Effector CD4-positive, alpha-beta T cell (primary cell): ENCODE results near the gene B4GALT5.
"Not testable (repeated sequence)": the region's sequence is repeated elsewhere in the genome, so short reads cannot be mapped to it uniquely, and the experiment has no call there.

Experiments used
- DNase-seq: peaks from one replicate; pipeline ENCODE4 v3.0.0-alpha.2; 2020

The B4GALT5 gene

DNA sequence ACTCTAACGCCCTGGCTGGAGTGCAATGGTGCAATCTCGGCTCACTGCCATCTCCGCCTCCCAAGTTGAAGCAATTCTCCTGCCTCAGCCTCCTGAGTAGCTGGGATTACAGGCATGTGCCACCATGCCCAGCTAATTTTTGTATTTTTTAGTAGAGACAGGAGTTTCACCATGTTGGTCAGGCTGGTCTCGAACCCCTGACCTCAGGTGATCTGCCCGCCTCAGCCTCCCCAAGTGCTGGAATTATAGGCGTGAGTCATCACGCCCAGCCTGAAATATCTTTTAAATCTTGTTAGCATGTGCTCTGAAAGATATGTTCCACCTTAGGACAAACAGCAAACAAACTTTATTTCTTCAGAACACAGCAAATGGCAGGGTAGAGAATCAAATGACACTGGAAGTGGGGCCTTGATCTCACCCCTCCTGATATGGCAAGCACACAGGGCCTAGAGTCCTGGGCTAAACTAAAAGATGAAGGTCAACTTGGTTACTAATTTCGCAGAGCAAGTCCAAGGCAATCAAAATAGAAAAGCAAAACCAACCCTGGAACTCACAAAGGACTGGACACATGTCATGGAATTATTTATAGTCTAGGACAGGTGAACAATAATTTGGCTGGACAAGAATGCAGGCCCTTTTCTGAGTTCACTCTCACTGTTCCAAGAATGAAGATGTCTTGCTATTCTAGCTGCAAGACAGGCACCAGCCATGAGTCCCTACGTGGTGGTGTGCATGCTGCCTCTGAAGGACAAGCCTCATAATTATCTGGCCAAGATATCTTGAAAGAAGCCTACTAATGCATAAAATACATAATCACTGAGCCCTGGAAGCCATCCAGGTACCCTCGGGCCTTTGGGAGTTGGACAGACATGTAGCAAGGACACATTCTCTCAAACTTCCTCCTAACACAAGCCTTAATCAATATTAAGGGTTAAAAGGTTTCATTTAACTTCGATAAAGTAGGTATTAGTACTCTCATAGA is 35.6 kb downstream of the B4GALT5 start:
- no peak for DNase-seq

DNA sequence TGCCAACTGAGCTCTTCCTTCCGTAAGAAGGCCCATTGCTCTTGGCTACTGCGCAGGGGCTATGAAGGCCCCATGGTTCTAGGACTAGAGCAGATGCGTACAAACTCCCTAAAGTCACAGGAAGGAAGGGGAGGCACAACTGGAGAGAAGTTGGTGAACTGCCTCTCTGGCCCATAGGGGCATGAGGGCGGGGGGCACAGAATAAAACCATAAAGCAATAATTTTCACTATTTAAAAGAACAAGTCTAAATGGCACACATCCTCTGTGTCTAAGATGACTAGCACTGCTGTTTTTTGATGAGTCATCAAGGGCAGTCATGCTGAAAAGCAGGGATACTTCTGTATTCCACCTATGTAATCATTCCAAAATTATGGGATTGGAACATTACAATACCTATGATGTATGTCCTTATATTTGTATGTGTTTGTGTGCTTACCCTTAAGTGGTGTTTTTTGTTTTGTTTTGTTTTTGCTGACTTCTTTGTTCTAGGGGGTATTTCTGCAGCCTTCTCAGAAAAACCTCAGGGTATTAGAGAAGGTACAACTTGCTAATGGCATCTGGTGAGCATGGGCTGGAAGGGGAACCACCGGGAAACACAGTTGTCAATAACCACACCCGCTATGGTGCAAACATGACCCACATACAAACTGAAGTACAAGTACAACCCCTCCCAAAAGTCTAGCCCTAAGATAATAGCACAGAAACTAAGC is 36.9 kb downstream of the B4GALT5 start:
- no peak for DNase-seq

DNA sequence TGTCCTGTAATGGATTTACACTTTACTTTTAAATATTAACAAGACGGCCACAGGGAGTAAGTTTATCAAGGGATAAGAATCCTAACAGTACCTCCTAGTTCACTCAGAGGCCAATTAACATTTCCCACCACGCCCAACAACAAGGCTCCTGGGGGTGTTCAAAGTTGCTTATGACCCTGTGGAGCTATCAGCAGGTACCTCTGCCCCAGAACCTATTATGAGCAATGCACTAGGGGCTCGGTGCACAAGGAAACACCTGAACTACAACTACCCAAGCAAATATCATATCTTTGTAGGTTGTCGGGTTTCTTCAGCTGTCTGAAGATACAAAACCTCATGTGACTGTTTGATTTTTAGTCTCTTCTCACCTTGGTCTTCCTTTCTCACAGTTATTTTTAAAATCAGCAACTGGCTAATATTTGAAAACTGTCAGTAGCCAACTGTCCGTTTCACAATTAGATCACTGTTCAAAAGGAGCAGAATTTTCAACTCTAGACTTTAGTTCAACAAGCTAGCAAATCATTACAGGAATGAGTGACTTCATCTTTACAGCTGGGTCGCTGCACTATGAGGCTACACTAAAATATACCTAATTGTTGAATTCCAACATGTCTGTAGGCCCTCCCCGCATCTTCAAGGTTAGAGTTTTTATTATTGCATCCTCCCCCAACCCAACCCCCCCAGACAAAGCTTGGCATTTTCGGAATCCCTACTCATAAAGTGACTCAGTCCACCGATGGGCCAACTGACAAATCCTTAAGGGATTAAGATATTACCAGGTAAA is 38.1 kb downstream of the B4GALT5 start:
- no peak for DNase-seq

DNA sequence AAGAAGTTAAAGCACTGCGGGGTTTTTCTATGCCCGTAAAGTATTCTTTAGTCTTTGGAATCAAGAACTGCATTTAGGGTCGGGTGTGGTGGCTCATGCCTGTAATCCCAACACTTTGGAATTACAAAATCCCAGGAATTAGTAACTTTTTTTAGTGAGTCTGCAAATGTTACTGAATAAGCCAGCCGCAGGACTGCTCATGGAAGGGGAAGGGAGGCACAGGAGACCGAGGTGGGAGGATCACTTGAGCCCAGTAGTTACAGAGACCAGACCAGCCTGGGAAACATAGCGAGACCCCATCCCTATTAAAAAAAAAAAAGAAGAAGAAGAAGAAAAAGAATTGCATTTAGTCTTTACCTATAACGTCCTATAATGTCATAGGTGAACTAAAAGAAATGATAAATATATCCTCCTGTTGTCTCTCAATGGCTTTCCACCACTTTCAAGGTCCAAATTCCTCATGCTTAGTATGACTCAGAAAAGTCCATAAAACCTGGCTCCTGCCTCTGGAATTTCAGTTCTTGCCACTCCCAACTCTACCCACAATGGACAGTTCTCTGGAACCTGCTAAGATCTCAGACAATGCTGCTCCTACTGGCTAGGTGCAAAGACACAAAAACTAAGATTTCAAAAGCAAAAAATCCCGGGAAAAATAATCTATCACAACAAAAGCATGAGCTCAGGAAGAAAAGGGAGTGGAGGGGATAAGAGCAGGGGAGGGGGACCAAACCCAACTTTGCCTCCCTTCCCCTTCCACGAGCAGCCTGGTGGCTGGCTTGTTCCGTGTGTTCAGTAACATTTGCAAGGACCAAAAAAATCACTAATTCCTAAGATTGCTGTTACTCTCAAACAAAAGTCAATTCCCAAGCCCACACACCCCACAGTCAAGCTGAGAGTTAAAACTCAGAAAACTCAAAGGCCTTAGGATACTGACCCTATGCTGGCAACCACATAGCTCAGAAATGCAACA is 39.0 kb downstream of the B4GALT5 start:
- DNase-seq: no peak

DNA sequence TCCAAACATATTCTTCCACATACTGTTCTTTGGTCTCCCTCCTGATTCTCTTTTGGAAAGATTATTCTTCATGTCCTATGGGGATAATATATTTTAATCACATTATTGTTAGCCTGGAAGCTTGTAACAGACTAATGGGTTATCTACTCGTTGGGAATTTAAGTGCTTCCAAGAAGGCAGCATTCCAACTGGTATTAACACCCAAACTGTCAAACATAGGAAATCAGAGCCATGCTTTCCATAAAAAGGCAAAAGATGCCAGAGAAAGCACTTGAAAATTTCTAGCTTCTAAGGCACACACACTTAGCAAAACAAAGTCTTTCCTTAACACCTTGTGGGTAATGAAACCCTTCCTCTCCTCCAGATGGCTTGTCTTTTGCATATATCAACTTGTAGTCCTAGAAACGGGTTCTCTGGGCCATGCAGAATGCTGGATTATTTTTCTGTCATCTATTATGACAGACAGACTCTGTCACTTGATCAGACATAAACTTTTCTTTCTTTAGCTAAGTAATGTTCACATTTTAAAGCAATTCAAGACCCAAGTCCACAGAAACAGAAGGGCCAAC is 41.5 kb downstream of the B4GALT5 start:
- no peak for DNase-seq

DNA sequence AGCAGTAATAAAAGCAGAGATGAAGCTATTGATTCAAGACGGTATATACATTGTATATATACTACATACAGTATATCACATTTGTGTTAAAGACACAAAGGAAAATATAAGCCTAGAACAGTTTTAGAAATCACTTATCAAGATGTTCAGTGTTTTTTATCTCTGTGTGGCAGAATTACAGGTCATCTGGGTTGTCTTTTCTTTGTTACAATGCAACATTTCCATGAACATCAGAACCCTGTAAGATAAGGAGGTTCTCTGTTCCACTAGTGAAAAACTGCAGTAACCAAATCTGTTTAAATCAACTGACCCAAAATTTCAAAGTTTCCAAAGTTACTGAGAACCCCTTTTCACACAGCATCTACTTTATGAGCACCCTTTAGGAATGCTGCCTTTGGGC is 42.2 kb downstream of the B4GALT5 start:
- DNase-seq: no peak

DNA sequence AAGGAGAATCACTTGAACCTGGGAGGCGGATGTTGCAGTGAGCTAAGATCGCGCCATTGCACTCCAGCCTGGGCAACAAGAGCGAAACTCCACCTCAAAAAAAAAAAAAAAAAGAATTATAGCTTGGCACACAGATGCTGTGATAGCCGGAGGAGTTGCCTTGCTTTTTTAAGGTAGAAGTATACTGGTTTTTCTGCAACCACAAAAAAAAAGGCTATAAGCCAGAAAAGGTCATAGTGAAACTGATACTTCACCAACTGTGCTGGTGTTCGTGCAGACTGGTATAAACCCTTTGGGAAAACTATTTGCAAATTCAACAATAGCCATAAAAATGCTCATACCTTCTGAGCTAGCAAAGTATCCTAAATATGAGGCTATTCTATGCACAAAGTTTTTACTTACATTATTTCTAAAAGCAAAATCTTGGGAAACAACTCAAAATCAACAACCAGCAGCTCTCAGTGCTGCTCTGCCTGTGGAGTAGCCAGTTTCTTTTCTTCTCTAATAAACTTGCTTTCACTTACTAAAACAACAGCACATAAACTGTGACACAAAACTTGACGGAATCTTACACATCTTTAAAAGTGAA is 44.0 kb downstream of the B4GALT5 start:
- DNase-seq: no peak

DNA sequence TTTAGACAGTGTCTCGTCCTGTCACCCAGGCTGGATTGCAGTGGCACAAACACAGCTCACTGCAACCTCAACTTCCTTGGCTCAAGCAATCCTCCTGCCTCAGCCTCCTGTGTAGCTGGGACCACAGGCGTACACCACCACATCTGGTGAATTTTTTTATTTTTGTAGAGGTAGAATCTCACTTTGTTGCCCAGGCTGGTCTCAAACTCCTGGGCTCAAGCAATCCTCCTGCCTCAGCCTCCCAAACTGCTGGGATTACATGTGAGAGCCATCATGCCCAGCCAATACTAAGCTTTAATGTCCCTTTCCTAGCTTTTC is 44.8 kb downstream of the B4GALT5 start:
- DNase-seq: not testable (repeated sequence)

DNA sequence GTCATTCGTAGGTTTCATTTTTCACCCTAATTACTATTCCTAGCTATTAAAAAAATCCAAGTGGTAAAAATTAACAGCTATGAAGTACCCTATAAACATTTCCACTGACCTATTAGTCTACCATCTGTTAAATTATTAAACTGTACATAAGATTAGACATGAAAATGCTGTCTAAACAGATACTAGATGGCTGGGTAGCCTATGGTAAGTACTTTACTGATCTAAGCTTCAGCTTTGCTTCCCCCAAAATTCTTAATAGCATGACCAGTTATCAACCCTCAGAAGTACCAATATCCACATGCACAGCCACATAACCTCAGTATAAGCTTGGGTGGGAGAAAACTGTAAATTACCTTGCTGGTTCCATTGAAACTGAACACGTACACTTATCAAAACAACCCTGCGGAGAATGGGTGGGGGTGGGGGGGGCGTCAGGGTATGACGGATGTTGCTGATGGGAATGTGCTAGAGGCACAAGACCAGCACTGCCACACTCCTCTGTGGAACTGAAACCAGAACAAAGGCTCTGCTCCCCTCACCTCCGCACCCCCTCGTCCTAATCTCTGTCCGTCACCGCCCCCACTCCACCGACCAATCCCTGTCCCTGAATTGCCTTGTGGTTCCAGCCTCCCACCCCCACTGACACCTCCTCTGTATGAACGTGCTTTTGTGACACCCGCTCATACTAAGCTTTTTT is 45.3 kb downstream of the B4GALT5 start:
- peak; percentile 54 for DNase-seq

DNA sequence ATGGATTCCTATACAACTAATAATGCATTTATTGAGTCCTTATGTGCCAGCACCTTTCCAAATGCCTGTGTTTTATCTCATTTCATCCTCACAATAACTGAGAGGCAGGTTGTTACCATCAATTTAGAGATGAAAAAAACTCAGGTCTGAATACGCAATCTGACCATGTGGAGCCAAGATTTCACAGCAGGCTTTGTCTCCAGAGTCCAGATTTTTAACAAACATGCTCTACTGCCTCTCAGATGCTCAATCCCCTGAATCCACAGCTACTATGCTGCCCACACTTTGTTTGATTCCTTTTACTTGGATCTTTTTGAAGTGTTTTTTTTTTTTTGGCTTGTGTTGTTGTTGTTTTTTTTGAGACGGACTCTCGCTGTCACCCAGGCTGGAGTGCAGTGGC is 46.8 kb downstream of the B4GALT5 start:
- no peak for DNase-seq

DNA sequence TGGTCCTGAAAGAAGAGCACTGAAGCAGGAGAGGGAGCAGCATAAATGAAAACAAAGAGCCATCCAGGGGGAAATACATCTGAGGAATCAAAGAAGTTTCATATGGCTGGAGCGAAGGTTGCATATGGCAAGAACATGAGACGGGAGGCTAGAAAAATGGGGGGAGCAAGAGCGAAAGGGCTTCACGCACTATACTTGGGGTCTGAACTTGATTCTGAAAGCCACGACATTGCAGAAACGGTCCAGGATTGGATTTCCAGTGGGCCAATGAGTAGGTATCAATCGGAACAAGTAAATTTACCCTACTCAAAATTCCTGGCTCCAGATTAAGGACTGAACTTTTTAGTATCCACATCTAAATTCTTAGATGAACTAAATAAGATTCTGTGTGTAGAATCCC is 47.9 kb downstream of the B4GALT5 start:
- no peak for DNase-seq

DNA sequence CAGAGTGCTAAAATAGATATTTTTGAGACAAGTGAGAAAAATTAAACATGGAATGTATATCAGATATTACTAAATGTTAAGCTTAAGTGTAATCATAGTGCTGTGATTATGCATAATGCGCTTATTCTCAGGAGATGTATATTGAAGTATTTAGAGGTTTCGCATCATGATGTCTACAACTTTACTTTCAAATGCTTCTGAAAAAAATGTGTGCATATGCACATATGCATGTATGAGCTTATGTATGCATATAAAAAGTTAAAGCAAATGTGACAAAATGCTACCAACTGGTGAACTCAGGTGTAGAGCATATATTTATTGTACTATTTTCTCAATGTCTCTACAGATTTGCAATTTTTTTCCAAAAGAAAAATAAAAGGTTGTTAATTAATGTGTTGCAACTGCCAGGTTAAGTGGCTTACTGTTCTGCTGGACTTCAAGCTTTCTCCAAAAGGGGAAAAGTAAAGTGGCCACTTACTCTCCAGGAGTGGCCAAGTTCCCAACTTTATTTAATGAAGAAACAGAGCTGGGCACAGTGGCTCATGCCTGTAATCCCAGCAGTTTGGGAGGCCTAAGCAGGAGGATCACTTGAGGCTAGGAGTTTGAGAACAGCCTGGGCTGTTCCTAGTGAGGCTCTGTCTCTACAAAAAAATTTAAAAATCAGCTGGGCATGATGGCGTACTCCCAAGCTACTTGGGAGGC is 48.9 kb downstream of the B4GALT5 start:
- no peak for DNase-seq

DNA sequence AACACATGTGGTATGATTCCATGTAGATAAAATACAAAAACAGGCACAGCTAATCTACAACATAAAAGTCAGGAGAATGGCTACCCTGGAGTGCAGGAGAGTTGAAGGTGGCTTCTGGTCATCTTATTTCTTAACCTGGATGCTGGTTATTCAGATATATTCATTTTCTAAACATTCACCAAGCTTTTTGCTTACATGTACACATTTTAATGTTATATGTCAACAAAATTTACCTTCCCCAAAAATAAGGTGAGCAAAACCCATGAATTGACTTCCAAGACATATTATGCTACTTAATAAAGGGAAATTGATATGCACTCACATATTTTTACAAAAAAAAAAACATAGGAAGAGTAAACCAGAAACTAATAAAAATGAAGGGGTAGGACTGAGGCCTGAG is 50.6 kb downstream of the B4GALT5 start:
- DNase-seq: no peak

DNA sequence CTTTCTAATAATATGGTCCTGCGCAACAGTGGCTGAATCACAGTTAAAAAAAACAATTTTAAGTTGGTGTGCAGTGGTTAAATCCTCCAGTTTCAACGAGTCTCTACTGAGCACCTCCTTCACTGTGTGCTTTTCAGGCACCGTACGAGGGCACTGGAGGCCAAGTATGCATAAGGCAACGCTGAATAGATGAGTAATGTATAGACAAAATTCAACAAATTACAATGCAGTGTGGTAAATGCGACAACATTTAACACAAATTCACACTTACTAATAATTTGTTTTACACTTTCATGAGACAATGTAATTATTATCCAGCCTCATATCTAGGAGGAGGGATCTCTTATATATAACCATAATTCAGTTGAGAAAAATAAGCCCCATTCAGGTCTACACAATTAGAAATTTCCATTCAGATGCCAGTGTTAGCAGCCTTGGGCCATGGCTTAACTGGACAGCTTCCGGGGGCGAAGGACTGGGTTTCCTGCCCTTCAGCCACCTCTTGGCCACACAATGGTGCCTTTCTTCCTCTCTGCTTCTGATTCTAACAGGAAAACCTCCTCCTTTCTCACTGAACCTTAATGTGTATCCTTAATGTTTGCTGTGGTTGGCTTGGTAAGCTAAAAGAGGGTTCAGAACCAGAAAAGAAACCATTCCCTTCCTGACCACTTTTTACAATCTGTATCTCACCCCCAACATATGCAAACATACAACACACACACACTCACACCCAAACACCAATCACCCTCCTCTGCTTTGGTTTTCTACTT is 51.9 kb downstream of the B4GALT5 start:
- no peak for DNase-seq

DNA sequence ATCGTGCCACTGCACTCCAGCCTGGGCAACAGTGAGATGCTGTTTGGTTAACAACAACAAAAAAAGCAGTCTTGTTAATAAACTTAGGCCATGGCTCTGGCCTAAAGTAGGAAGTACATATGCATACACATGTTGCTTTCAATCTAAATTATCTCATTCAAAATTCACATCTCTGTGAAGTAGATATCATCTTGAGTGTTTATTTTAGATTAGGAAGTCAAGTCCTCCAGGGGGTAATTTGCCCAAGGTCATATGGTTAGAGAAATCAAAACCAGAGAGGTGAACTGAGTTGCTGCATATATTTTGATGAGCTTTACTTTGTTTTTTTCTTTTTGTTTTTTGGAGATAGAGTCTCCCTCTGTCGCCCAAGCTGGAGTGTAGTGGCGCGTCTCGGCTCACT is 52.8 kb downstream of the B4GALT5 start:
- no peak for DNase-seq

DNA sequence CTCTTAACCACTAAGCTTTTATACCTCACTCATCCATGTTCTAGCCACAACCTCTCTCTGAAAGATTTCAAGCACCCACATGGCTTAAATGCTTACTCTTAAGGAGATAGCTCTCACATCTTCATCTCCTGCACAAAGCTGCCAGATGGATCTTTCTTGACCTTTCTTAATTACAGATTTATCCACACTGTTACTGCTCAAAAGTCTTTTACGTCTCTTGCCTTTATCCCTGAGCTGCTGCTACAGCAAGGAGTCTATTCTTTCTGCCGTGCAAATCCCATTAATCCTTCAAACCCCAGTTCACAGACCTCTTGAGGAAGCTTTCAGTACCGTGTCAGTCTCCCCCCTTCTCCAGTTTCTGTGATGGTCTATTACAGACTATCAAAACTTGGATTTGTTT is 54.6 kb downstream of the B4GALT5 start:
- DNase-seq: no peak

DNA sequence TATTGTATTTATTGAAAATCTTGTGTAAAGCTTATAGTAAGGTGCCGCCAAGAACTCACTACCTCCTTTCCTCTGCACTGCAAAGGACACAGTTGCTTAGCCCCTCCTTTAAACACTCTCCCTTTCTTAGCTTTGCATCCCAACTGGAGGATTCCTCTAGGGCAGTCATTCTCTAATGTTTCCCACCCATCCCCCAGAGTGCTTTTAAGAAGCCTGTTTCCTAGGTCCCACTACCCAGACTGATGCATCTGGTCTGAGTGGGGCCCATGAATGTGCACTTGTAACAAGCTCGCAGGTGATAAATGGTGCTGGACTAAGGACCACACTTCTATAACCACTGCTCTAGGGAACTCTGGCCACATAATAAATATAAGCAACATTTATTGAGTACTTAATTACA is 55.2 kb downstream of the B4GALT5 start:
- no peak for DNase-seq

DNA sequence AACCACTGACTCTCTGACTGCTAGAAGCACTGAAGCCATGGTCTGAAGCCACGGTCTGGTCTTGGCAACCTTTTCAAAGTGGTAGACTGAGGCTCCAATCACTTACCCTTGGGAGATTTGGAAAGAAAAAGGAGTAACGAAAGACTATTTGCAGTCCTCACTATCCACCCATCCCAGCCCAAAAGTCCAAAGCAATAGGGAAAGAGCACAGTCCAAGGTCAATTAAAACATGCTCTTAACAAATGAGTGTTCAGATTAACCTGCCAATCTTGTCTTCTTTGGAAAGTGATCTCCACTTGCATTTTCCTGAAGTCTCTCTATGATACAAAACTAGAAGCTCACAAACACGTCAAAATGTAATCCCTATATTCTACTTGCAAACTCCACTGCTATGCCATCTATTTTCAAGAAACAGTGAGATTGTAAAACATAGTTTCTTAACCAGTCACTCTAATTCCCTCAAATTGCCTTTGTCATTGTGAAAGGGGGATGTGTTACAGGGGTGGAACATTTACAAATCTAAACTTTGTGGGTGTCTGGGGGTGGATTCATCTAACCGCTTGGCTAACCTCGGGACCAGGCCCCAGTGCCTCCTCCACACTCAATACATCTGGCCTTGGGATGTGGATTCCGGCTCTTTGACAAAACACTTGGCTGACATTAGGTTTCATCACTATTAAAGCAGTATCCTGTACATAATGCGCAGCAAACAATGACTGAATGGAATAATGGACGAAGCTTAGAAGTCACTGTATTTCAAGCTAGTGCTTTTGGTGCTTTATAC is 56.4 kb downstream of the B4GALT5 start:
- DNase-seq: no peak

DNA sequence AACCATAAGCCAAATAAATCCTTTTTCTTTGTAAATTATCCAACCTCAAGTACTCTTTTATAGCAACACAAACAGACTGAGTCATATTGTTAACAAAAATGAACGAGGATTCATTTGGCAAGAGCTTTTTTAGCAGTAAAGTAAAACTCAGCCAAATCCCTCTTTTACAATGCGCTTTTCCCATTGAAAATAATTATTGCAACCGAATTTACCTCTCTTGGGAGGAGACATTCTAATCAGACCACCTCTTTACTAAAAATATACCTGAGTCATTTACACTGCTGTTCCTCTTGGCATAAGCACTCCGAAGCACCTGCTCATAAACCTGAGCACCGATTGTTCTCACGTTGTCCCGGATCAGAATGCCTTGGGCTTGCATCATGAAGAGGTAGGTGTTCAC is 57.4 kb downstream of the B4GALT5 start:
- DNase-seq: no peak
